HL-60 (cell line): Measurements from ENCODE around the gene CABP1.

Experiments
- DNase-seq, 2 experiments: peaks; one replicate each; pipeline ENCODE4 v3.0.0-alpha.2; 2010 to 2020; ENCODE audit warnings: low read depth in 1 of 2, low spot score in 1 of 2
- H3K27ac ChIP-seq: fragments of 250-450 bp; sonication (Bioruptor Pico); replicated peaks from 2 replicates; pipeline ENCODE4 v1.5.1; 2020; ENCODE audit warnings: mild to moderate bottlenecking, moderate library complexity
- H3K27me3 ChIP-seq: fragments of 250-450 bp; sonication (Bioruptor Pico); 2 replicates; pipeline ENCODE4 v1.5.1; 2021; ENCODE audit warnings: mild to moderate bottlenecking, moderate library complexity; ENCODE audit not compliant: insufficient read depth, poor library complexity, severe bottlenecking
- H3K4me3 ChIP-seq: replicated peaks from 2 replicates; pipeline ENCODE4 v1.5.1; 2011; ENCODE audit warnings: mild to moderate bottlenecking, control low read depth, low read length; ENCODE audit not compliant: insufficient read depth
- CTCF ChIP-seq: IDR thresholded peaks from one replicate; pipeline ENCODE4 v1.5.1; 2011; ENCODE audit warnings: low read length, control low read depth, inconsistent platforms; ENCODE audit not compliant: insufficient read depth
- GABPA ChIP-seq: IDR thresholded peaks from 2 replicates; pipeline ENCODE4 v1.6.1; 2012; ENCODE audit warnings: low read depth
- POLR2AphosphoS5 ChIP-seq: IDR thresholded peaks from 2 replicates; pipeline ENCODE4 v1.6.1; 2012; ENCODE audit warnings: low read depth
- SPI1 ChIP-seq: IDR thresholded peaks from 2 replicates; pipeline ENCODE4 v1.6.1; 2012; ENCODE audit warnings: low read depth, mild to moderate bottlenecking, borderline replicate concordance
- TF ChIP-seq, protein P1 (sequence below): IDR thresholded peaks from 2 replicates; pipeline ENCODE4 v1.6.1; 2012; ENCODE audit warnings: low read depth; ENCODE audit not compliant: insufficient replicate concordance

CABP1 gene

DNA sequence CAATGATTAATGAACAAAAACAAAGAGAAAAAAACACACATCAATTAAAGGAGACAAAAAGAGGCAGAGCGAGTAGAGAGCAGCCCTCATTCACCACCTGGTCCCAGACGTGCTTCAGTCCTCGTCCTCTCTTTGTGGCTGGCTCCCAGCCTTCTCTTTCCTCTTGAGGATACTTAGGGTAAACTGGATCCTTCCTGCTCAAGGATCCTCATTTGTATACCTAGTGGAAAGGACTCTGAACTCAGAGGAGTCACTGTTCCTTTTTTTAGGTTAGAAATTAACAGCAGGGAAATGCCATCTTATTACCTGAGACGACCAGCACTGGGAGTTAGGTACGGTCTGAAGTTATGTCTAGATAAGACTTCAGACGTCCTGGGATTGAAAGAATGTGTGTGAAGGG is 56.2 kb downstream of the CABP1 start:
- Histone ChIP-seq H3K27ac (no peak overlapping the region), H3K27me3 (no peaks in the 10 kb centered on the region), H3K4me3 (no peak overlapping the region)
- no peak for DNase-seq
- TF ChIP-seq GABPA (no peak), POLR2AphosphoS5 (no peak), SPI1 (no peak), CTCF (no peak)
- TF ChIP-seq, protein P1, sequence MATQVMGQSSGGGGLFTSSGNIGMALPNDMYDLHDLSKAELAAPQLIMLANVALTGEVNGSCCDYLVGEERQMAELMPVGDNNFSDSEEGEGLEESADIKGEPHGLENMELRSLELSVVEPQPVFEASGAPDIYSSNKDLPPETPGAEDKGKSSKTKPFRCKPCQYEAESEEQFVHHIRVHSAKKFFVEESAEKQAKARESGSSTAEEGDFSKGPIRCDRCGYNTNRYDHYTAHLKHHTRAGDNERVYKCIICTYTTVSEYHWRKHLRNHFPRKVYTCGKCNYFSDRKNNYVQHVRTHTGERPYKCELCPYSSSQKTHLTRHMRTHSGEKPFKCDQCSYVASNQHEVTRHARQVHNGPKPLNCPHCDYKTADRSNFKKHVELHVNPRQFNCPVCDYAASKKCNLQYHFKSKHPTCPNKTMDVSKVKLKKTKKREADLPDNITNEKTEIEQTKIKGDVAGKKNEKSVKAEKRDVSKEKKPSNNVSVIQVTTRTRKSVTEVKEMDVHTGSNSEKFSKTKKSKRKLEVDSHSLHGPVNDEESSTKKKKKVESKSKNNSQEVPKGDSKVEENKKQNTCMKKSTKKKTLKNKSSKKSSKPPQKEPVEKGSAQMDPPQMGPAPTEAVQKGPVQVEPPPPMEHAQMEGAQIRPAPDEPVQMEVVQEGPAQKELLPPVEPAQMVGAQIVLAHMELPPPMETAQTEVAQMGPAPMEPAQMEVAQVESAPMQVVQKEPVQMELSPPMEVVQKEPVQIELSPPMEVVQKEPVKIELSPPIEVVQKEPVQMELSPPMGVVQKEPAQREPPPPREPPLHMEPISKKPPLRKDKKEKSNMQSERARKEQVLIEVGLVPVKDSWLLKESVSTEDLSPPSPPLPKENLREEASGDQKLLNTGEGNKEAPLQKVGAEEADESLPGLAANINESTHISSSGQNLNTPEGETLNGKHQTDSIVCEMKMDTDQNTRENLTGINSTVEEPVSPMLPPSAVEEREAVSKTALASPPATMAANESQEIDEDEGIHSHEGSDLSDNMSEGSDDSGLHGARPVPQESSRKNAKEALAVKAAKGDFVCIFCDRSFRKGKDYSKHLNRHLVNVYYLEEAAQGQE: no peak

DNA sequence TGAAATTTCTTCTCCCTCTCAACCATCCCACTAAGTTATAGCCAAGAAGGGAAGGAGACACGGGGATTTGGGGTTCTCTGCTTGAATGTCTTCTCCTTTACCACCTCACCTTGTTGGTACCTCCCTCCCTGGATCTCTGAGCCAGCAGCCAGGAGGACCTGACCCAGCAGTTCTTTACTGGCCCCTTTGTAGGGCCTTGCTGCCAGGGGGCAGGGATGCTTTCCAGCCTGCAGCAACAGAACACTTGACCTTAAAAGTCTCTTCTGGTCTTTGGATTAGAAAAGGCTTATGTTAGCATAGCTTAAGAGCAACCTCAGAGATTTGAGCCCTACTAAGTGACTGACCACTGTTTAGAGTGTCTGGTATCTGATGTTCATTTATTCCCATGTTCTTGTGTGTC is 56.9 kb downstream of the CABP1 start:
- H3K4me3 ChIP-seq: no peak overlapping the region
- no peaks in the 10 kb centered on the region for H3K27me3 ChIP-seq
- no peak for TF ChIP-seq CTCF
- TF ChIP-seq, protein P1: no peak
- no peak for TF ChIP-seq SPI1
- TF ChIP-seq POLR2AphosphoS5: no peak
- DNase-seq: no peak
- no peak overlapping the region for H3K27ac ChIP-seq

DNA sequence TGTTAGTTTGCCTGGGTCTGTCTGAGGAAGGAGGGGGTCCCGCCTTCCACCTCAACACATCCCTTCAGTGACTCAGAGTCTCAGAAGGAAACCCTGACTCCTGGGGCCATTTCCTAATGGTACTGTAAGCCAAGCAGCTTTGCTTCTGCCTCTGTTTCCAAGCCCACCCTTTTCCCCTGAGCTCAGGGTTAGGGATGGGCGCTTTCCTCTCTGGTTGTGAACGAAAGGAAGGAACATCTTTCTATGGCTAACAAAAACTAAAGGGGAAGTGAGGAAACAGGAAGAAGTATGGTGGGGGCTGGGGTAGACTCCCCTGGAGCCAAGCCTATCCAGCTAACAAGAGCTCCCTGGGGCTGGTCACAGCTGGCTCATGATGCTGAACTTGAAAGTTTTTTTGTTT is 58.2 kb downstream of the CABP1 start:
- peak overlapping the region; percentile 52 for H3K27ac ChIP-seq
- no peaks in the 10 kb centered on the region for H3K27me3 ChIP-seq
- TF ChIP-seq SPI1 (peak; percentile 97), CTCF (no peak), GABPA (peak; percentile 61), POLR2AphosphoS5 (0 out of 2 replicates have a peak, but pooled peaks have one; percentile 18)
- TF ChIP-seq, protein P1: no peak
- DNase-seq: peak in 1 of 2 experiments; percentile 77
- no peak overlapping the region for H3K4me3 ChIP-seq
